GM08714 (cell line): ENCODE data around the gene AGBL4.

Source experiments
- H3K4me3 ChIP-seq: fragments of 200-500 bp; sonication (Bioruptor generic); 2 replicates; pipeline ENCODE4 v1.5.1; 2014; ENCODE audit warnings: mild to moderate bottlenecking, low read length, inconsistent platforms
- ZNF274 ChIP-seq: IDR thresholded peaks from 2 replicates; pipeline ENCODE4 v1.6.1; 2012; ENCODE audit warnings: mild to moderate bottlenecking, low read depth, low read length

Gene AGBL4

GRCh38 chr1:48823168-48823567 lies 1200.6 kb downstream of the AGBL4 start:
- no peak for TF ChIP-seq ZNF274

GRCh38 chr1:48820491-48820890 lies 1203.3 kb downstream of the AGBL4 start:
- no peak for TF ChIP-seq ZNF274

More at GRCh38 chr1:48823168-48823567, 1200.6 kb downstream of the AGBL4 start:
- H3K4me3 ChIP-seq, result no peak overlapping the region

GRCh38 chr1:48817505-48818114 lies 1206.1 kb downstream of the AGBL4 start:
- TF ChIP-seq ZNF274, result no peak
- H3K4me3 ChIP-seq, result no peak overlapping the region

More at GRCh38 chr1:48820491-48820890, 1203.3 kb downstream of the AGBL4 start:
- no peak overlapping the region for H3K4me3 ChIP-seq

GRCh38 chr1:48810740-48811139 lies 1213.0 kb downstream of the AGBL4 start:
- no peak for TF ChIP-seq ZNF274
- no peak overlapping the region for H3K4me3 ChIP-seq

- no peak for TF ChIP-seq ZNF274
These were observed 1215.3 kb downstream of the AGBL4 start for GRCh38 chr1:48808496-48808895.

GRCh38 chr1:48807554-48808260 lies 1216.0 kb downstream of the AGBL4 start:
- no peak for TF ChIP-seq ZNF274
- no peak overlapping the region for H3K4me3 ChIP-seq

More at GRCh38 chr1:48808496-48808895, 1215.3 kb downstream of the AGBL4 start:
- H3K4me3 ChIP-seq, result no peak overlapping the region

GRCh38 chr1:48803474-48803873 lies 1220.3 kb downstream of the AGBL4 start:
- H3K4me3 ChIP-seq, result no peak overlapping the region
- TF ChIP-seq ZNF274, result no peak

GRCh38 chr1:48794816-48795215 lies 1228.9 kb downstream of the AGBL4 start:
- TF ChIP-seq ZNF274, result no peak
- H3K4me3 ChIP-seq, result no peak overlapping the region

GRCh38 chr1:48793863-48794262 lies 1229.9 kb downstream of the AGBL4 start:
- no peak for TF ChIP-seq ZNF274
- H3K4me3 ChIP-seq, result peak overlapping the region; percentile 37; the same call in 1 of the 2 replicates

GRCh38 chr1:48792961-48793360 lies 1230.8 kb downstream of the AGBL4 start:
- no peak for TF ChIP-seq ZNF274
- H3K4me3 ChIP-seq, result no peak overlapping the region

GRCh38 chr1:48790397-48790796 lies 1233.4 kb downstream of the AGBL4 start:
- peak overlapping the region; percentile 45; the same call in 1 of the 2 replicates for H3K4me3 ChIP-seq
- no peak for TF ChIP-seq ZNF274

GRCh38 chr1:48789903-48790302 lies 1233.9 kb downstream of the AGBL4 start:
- peak overlapping the region; percentile 37; the same call in 1 of the 2 replicates for H3K4me3 ChIP-seq
- TF ChIP-seq ZNF274, result no peak

GRCh38 chr1:48785869-48786268 lies 1237.9 kb downstream of the AGBL4 start:
- H3K4me3 ChIP-seq, result no peak overlapping the region
- no peak for TF ChIP-seq ZNF274

- TF ChIP-seq ZNF274, result no peak
- no peak overlapping the region for H3K4me3 ChIP-seq
These were observed 1239.5 kb downstream of the AGBL4 start for GRCh38 chr1:48784301-48784700.

- peak overlapping the region; percentile 62 for H3K4me3 ChIP-seq
- no peak for TF ChIP-seq ZNF274
These were observed 1246.4 kb downstream of the AGBL4 start for GRCh38 chr1:48777219-48777895.
